GM19193 (cell line): ENCODE results near the gene ADGRV1.

Experiments used
- POLR2A ChIP-seq: IDR thresholded peaks from 4 replicates; pipeline ENCODE4 v1.6.1; 2011; ENCODE audit not compliant: insufficient read depth, insufficient read length; ENCODE audit errors: extremely low read depth

ADGRV1 gene

GRCh38 chr5:90654215-90654614 is 95.6 kb downstream of the ADGRV1 start:
- no peak for TF ChIP-seq POLR2A

- TF ChIP-seq POLR2A: no peak
Observed at GRCh38 chr5:90655423-90655822, 96.8 kb downstream of the ADGRV1 start.

- no peak for TF ChIP-seq POLR2A
Observed at GRCh38 chr5:90657030-90657429, 98.4 kb downstream of the ADGRV1 start.

- no peak for TF ChIP-seq POLR2A
Observed at GRCh38 chr5:90657788-90658187, 99.2 kb downstream of the ADGRV1 start.

GRCh38 chr5:90658620-90659019 is 100.0 kb downstream of the ADGRV1 start:
- TF ChIP-seq POLR2A: no peak

GRCh38 chr5:90675222-90675621 is 116.6 kb downstream of the ADGRV1 start:
- no peak for TF ChIP-seq POLR2A

GRCh38 chr5:90680921-90681563 is 122.4 kb downstream of the ADGRV1 start:
- no peak for TF ChIP-seq POLR2A

GRCh38 chr5:90682278-90682677 is 123.7 kb downstream of the ADGRV1 start:
- no peak for TF ChIP-seq POLR2A

- TF ChIP-seq POLR2A: no peak
Observed at GRCh38 chr5:90685425-90686022, 126.9 kb downstream of the ADGRV1 start.

GRCh38 chr5:90689064-90689463 is 130.5 kb downstream of the ADGRV1 start:
- no peak for TF ChIP-seq POLR2A

GRCh38 chr5:90690307-90690706 is 131.7 kb downstream of the ADGRV1 start:
- TF ChIP-seq POLR2A: no peak

- no peak for TF ChIP-seq POLR2A
Observed at GRCh38 chr5:90691533-90691932, 132.9 kb downstream of the ADGRV1 start.

GRCh38 chr5:90696153-90696552 is 137.6 kb downstream of the ADGRV1 start:
- TF ChIP-seq POLR2A: no peak

GRCh38 chr5:90700299-90700698 is 141.7 kb downstream of the ADGRV1 start:
- TF ChIP-seq POLR2A: no peak

- TF ChIP-seq POLR2A: no peak
Observed at GRCh38 chr5:90703932-90704331, 145.3 kb downstream of the ADGRV1 start.

GRCh38 chr5:90707698-90708097 is 149.1 kb downstream of the ADGRV1 start:
- no peak for TF ChIP-seq POLR2A
